Activated T-cell treated with anti-CD3 and anti-CD28 coated beads for 48 hours (primary cell): ENCODE data around the gene SNRPA1.

Experiments
- DNase-seq: peaks from one replicate; pipeline ENCODE4 v3.0.0-alpha.2; 2020; ENCODE audit warnings: low read depth

The SNRPA1 gene

GRCh38 chr15:101294731-101295606 is at the start of gene SNRPA1:
Gene SNRPA1 (minus strand): TSS chr15:101295248. CDS start chr15:101295178, 70 bp downstream.
- peak; percentile 98 for DNase-seq

- DNase-seq, result no peak
Observed at GRCh38 chr15:101342056-101342455, 47.0 kb upstream of the SNRPA1 start.

GRCh38 chr15:101338502-101339057 is 43.5 kb upstream of the SNRPA1 start:
- no peak for DNase-seq

GRCh38 chr15:101337976-101338375 is 42.9 kb upstream of the SNRPA1 start:
- DNase-seq, result no peak

GRCh38 chr15:101333907-101334789 is 39.1 kb upstream of the SNRPA1 start:
- DNase-seq, result peak; percentile 40

GRCh38 chr15:101332061-101332467 is 37.0 kb upstream of the SNRPA1 start:
- no peak for DNase-seq

- DNase-seq, result no peak
Observed at GRCh38 chr15:101329867-101330380, 34.9 kb upstream of the SNRPA1 start.

- DNase-seq, result no peak
Observed at GRCh38 chr15:101329309-101329863, 34.3 kb upstream of the SNRPA1 start.

- no peak for DNase-seq
Observed at GRCh38 chr15:101328001-101328400, 33.0 kb upstream of the SNRPA1 start.

GRCh38 chr15:101327147-101327740 is 32.2 kb upstream of the SNRPA1 start:
- no peak for DNase-seq

GRCh38 chr15:101326462-101327146 is 31.6 kb upstream of the SNRPA1 start:
- no peak for DNase-seq

- DNase-seq, result no peak
Observed at GRCh38 chr15:101326026-101326315, 30.9 kb upstream of the SNRPA1 start.

GRCh38 chr15:101325263-101326025 is 30.4 kb upstream of the SNRPA1 start:
- DNase-seq, result no peak

GRCh38 chr15:101324524-101325177 is 29.6 kb upstream of the SNRPA1 start:
- no peak for DNase-seq

- DNase-seq, result no peak
Observed at GRCh38 chr15:101323793-101324523, 28.9 kb upstream of the SNRPA1 start.

GRCh38 chr15:101322854-101323477 is 27.9 kb upstream of the SNRPA1 start:
- no peak for DNase-seq

GRCh38 chr15:101322016-101322695 is 27.1 kb upstream of the SNRPA1 start:
- no peak for DNase-seq

GRCh38 chr15:101320501-101321052 is 25.5 kb upstream of the SNRPA1 start:
- DNase-seq, result peak; percentile 53
